Activated T-cell treated with anti-CD3 and anti-CD28 coated beads for 4 hours (primary cell): Measurements from ENCODE around the gene CEP131.

Source experiments
- DNase-seq: peaks from one replicate; pipeline ENCODE4 v3.0.0-alpha.2; 2020

The CEP131 gene

DNA sequence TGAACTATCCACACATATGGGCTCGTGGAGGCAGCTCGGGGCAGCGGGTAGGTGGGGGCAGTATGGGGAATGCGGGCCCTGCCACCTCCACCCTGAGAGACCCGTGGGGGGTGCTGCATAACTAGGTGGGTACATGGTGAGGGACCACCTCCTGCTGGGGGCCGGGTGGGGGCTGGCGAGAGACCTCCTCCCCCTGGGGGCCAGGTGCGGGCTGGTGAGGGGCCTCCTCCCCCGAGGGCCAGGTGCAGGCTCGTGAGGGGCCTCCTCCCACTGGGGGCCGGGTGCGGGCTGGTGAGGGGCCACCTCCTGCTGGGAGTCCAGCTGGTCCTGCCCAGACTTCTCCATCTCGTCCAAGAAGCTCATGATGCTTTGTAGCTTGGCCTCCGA, 25.4 kb downstream of the CEP131 start:
- no peak for DNase-seq

- DNase-seq: no peak
These were observed 26.0 kb downstream of the CEP131 start for GRCh38 chr17:81196505-81197408.

- DNase-seq: no peak
These were observed 26.7 kb downstream of the CEP131 start for GRCh38 chr17:81195941-81196495.

- no peak for DNase-seq
These were observed 27.5 kb downstream of the CEP131 start for GRCh38 chr17:81194941-81195901.

DNA sequence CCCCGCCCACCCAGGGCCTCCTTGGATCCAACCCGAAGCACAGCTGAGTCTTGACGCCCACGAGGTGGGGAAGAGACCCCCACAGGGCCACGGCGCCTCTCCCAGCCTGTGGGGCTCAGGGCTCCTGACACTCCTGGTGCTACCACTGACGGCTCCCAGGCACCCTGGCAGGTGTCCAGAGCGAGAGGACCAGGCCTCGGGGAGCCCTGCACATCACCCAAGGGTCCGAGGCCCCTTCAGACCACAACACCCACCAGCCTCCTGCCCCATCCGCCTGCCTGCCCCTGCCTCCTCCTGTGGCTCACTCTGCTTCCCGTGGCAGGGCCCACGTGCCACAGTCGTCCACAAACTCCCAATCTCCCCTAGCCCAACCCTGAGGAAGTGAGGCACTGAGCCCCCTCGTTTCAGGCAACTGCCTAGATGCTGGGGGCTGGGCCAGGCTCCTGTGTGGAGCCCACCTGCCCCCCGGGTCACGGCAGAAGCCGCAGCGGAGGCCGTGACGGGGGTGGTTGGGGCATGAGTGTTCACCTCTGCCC, 28.5 kb downstream of the CEP131 start:
- no peak for DNase-seq

GRCh38 chr17:81193470-81194224, 29.1 kb downstream of the CEP131 start:
- DNase-seq: no peak

DNA sequence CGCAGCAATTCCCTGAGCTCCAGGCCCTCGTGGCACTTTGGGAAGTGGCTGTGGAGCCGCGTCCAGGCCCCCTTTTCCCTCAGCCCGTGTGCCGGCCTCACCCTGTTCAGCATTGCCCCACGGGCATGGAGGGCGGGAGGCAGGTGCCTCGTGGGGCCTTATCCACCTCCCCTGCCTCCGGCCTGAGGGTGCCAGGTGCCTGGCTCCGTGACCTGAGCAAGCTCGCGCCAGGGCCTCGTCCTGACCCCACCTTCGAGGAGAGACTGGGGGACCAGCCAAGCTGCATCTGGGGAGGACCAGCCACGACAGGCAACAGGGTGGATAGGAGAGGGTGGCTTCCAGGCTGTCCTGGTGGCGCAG, 29.7 kb downstream of the CEP131 start:
- DNase-seq: no peak

DNA sequence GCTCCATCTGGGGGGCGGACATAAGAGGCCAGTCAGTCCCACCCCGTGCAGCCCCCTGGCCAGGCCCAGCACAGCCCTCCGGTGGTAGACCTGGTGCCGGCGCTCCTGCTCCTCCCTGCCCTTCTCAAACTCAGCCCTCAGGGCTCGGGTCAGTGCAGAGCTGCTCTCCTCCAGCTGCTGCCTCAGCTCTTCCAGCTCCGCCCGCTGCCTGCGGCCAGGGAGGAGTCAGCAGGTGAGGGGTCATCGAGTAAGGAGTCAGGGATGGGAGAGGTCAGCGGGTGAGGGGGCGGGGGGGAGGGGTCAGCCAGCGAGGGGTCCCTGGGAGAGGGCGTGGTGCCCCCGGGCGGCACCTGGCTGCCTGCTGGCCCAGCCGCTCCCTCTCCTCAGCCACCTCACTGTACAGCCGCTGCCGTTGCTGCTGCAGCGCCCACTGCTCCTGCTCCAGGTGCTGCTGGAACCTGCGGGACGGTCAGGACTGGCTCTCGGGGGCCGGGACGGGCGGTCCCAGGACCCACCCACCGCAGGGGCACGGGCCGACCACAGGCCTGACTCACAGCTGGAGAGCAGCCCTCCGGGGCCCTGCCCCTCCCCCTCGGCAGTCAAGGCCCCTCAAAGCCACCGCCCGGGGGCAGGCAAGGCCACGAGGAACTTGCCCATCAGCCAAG, 30.2 kb downstream of the CEP131 start:
- DNase-seq: no peak

DNA sequence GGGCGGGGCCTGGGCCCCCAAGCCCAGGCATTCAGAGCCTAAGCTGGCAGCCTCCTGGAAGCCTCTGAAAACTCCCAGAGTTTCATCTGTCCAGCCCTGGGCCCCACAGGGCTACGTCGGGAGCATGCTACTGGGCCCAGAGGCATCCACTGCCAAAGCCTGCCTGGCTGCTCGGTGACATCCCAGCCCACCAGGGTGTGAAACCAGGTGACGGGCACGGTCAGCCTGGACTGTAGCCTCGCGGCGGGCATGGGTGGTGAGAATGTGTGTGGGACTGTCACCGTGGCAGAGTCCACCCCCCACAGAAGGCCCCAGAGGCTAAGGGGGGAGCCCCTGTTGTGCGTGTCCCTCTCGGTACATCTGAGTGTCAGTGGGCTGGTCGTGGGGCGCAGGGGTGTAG, 31.1 kb downstream of the CEP131 start:
- DNase-seq: no peak

- DNase-seq: no peak
These were observed 31.6 kb downstream of the CEP131 start for GRCh38 chr17:81191116-81191515.

GRCh38 chr17:81190591-81190990, 32.2 kb downstream of the CEP131 start:
- no peak for DNase-seq

GRCh38 chr17:81189670-81190530, 32.9 kb downstream of the CEP131 start:
- DNase-seq: no peak

DNA sequence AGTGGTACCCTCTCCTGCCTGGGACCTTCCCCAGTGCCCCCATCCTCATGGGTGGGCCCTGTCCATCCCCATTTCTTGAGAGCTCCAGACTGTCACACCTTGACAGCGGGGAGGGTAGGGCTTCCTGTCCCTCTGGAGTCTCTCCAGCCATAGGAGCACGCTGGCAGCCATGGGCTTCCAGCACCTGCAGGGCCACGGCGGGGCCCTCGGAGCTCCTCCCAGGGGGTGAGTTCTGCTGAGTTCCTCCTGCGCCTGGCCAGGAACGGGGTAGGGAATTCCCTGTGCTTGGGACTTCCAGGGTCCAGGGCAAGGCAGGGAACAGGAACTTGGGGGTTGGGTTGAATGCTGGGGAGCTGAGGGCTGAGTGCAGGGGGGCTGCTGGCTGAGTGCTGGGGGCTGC, 33.7 kb downstream of the CEP131 start:
- no peak for DNase-seq

DNA sequence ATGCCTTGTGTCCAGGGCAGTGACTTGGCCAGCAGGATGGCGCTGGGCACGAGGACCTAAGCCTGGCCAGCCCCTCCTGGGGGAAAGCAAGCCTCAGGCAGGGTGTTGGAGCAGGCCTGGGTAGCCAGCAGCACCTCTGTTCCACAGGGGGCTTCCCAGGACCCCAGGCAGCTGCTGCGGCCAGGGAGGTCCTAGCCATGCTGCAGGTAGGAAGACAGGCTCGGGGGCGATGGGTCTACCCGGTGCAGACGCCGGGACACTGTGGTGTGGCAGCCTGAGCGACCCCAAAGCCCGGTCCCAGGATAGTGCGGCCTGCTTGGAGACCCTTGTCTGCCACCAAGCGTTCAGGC, 34.3 kb downstream of the CEP131 start:
- no peak for DNase-seq

- no peak for DNase-seq
These were observed 34.9 kb downstream of the CEP131 start for GRCh38 chr17:81187586-81188490.

DNA sequence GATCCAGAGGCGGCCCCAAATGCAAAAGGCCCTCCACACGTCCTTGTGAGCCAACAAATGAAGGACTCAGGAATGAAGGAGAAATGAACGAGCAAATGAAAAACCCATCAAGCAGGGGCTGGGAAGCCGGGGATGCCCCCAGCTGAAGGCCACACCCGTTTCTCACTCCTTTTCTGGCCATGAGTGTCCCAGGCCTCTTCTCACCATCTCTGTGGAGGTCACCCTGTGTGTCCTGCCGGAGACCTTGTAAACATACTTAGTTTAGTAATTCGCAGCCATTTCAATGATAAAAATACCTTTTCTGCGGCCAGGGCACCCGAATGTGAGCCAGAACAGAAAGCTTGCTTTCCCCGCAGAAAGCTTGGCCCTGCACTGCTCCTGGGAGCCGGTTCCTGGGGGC, 35.6 kb downstream of the CEP131 start:
- no peak for DNase-seq

- no peak for DNase-seq
These were observed 36.6 kb downstream of the CEP131 start for GRCh38 chr17:81186203-81186602.

GRCh38 chr17:81184555-81184954, 38.2 kb downstream of the CEP131 start:
- DNase-seq: no peak

DNA sequence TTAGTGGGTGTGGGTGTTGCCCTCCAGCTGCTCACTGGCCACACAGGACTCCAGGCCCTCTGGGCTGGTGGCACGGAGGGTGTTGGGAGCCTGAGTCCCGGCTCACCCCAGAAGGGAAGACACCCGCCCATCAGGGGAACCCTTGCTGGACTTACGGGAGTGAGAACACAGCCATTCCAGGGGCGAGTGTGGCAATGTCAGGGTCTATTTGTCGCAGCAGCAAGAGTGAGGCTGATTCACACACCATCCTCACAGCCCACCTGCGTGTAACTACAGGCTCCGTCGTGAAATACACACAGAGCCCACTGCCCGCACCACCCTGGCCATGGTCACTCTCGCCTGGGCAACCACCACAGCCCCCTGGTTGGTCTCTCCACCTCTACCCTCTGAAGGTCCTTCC, 39.0 kb downstream of the CEP131 start:
- no peak for DNase-seq

DNA sequence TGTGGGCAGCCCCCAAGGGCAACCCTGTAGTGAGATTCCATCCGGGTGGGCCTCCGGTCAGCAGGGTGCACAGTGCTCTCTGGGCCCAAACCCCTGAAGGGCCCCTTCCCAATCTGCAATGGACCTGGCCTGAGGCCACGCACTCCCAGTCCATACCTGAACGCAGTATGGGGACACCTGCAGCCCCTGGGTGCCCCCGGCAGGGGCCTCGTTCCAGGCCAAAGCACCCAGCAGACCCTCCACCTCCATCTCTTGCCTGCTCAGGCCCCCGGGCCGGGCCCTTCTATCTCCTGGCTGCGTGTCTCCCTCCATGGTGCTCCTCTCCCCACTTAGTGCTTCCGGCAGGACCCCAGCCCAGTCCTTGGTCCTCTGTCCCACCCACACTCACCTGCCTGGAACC, 39.4 kb downstream of the CEP131 start:
- no peak for DNase-seq
